ENCODE data around the gene JADE2. TPM values are rescaled to one million over a fixed set of nuclear protein-coding genes. Genes with fewer than 3 reads are reported as not detected.

Gene JADE2
- total RNA-seq, 1 experiment from 2014 or later, result 34.4 TPM

Other genes starting within 250 kb of the JADE2 start
- 0.17 and 0.94 TPM in 2 replicates for gene CDKL3, start 158.5 kb upstream of the JADE2 start, total RNA-seq (2014; rRNA removed; shearing (Covaris generic))
- gene UBE2B, start 154.1 kb upstream of the JADE2 start, total RNA-seq (2014; rRNA removed; shearing (Covaris generic)), result 46.0 and 50.0 TPM in 2 replicates
- gene CDKN2AIPNL, start 113.8 kb upstream of the JADE2 start, total RNA-seq (2014; rRNA removed; shearing (Covaris generic)), result 29.9 and 37.1 TPM in 2 replicates
- gene SAR1B, start 107.2 kb downstream of the JADE2 start, total RNA-seq (2014; rRNA removed; shearing (Covaris generic)), result 33.9 and 90.3 TPM in 2 replicates
- gene SEC24A, start 123.1 kb downstream of the JADE2 start, total RNA-seq (2014; rRNA removed; shearing (Covaris generic)), result 29.2 and 40.6 TPM in 2 replicates
- 18.1 and 25.4 TPM in 2 replicates for gene CAMLG, start 212.9 kb downstream of the JADE2 start, total RNA-seq (2014; rRNA removed; shearing (Covaris generic))
- 25.7 and 29.0 TPM in 2 replicates for gene DDX46, start 233.1 kb downstream of the JADE2 start, total RNA-seq (2014; rRNA removed; shearing (Covaris generic))

All from M059J (cell line).